Measurements from ENCODE around the gene INPP4B.

Gene INPP4B

GRCh38 chr4:142322996-142323395 is 523.1 kb downstream of the INPP4B start:
- Histone ChIP-seq H3K4me2 (no peak overlapping the region), H3K27me3 (ENCODE audit: insufficient read depth, low read depth) (no peaks in the 10 kb centered on the region), H3K4me3 (IDR thresholded peaks at IDR 0.05; ENCODE audit: insufficient read depth, low read depth, low read length) (no peak overlapping the region), H3K79me2 (ENCODE audit: insufficient read depth, low read depth) (no peaks in the 10 kb centered on the region), H4K20me1 (ENCODE audit: insufficient read depth) (no peaks in the 10 kb centered on the region), H2AFZ (ENCODE audit: low read depth) (no peak overlapping the region), H3K36me3 (ENCODE audit: insufficient read depth) (no peaks in the 10 kb centered on the region), H3K9ac (no peak overlapping the region), H3K4me1 (ENCODE audit: low read depth, poor library complexity, severe bottlenecking) (peaks cover 14% of the 10 kb centered on the region), H3K27ac (no peak overlapping the region)
- no peak for TF ChIP-seq CTCF (conservative IDR thresholded peaks at IDR 0.05; ENCODE audit: low read depth, low read length)

- no peak overlapping the region for H3K9ac ChIP-seq
- no peak for TF ChIP-seq CTCF (conservative IDR thresholded peaks at IDR 0.05; ENCODE audit: low read depth, low read length)
Observed at GRCh38 chr4:142318280-142318679, 527.8 kb downstream of the INPP4B start.

GRCh38 chr4:142316913-142317312 is 529.2 kb downstream of the INPP4B start:
- no peaks in the 10 kb centered on the region for H3K4me1 ChIP-seq (ENCODE audit: low read depth, poor library complexity, severe bottlenecking)
- no peak overlapping the region for H3K4me3 ChIP-seq (IDR thresholded peaks at IDR 0.05; ENCODE audit: insufficient read depth, low read depth, low read length)
- no peaks in the 10 kb centered on the region for H4K20me1 ChIP-seq (ENCODE audit: insufficient read depth)
- H3K4me2 ChIP-seq = no peak overlapping the region
- TF ChIP-seq CTCF (conservative IDR thresholded peaks at IDR 0.05; ENCODE audit: low read depth, low read length) = no peak
- no peak overlapping the region for H2AFZ ChIP-seq (ENCODE audit: low read depth)
- H3K9ac ChIP-seq = no peak overlapping the region
- H3K79me2 ChIP-seq (ENCODE audit: insufficient read depth, low read depth) = no peaks in the 10 kb centered on the region
- no peaks in the 10 kb centered on the region for H3K36me3 ChIP-seq (ENCODE audit: insufficient read depth)
- no peak overlapping the region for H3K27ac ChIP-seq
- H3K27me3 ChIP-seq (ENCODE audit: insufficient read depth, low read depth) = no peaks in the 10 kb centered on the region

More at GRCh38 chr4:142318280-142318679, 527.8 kb downstream of the INPP4B start:
- no peak overlapping the region for H3K27ac ChIP-seq
- no peak overlapping the region for H3K4me2 ChIP-seq
- H2AFZ ChIP-seq (ENCODE audit: low read depth) = no peak overlapping the region
- no peaks in the 10 kb centered on the region for H4K20me1 ChIP-seq (ENCODE audit: insufficient read depth)
- no peak overlapping the region for H3K4me3 ChIP-seq (IDR thresholded peaks at IDR 0.05; ENCODE audit: insufficient read depth, low read depth, low read length)
- H3K36me3 ChIP-seq (ENCODE audit: insufficient read depth) = no peaks in the 10 kb centered on the region
- no peaks in the 10 kb centered on the region for H3K27me3 ChIP-seq (ENCODE audit: insufficient read depth, low read depth)
- no peaks in the 10 kb centered on the region for H3K4me1 ChIP-seq (ENCODE audit: low read depth, poor library complexity, severe bottlenecking)
- no peaks in the 10 kb centered on the region for H3K79me2 ChIP-seq (ENCODE audit: insufficient read depth, low read depth)

GRCh38 chr4:142316025-142316424 is 530.1 kb downstream of the INPP4B start:
- H3K36me3 ChIP-seq (ENCODE audit: insufficient read depth) = no peaks in the 10 kb centered on the region
- H3K9ac ChIP-seq = no peak overlapping the region
- H3K79me2 ChIP-seq (ENCODE audit: insufficient read depth, low read depth) = no peaks in the 10 kb centered on the region
- no peak overlapping the region for H3K27ac ChIP-seq
- H4K20me1 ChIP-seq (ENCODE audit: insufficient read depth) = no peaks in the 10 kb centered on the region
- no peaks in the 10 kb centered on the region for H3K4me1 ChIP-seq (ENCODE audit: low read depth, poor library complexity, severe bottlenecking)
- H3K4me3 ChIP-seq (IDR thresholded peaks at IDR 0.05; ENCODE audit: insufficient read depth, low read depth, low read length) = no peak overlapping the region
- no peaks in the 10 kb centered on the region for H3K27me3 ChIP-seq (ENCODE audit: insufficient read depth, low read depth)
- no peak for TF ChIP-seq CTCF (conservative IDR thresholded peaks at IDR 0.05; ENCODE audit: low read depth, low read length)
- H3K4me2 ChIP-seq = no peak overlapping the region
- no peak overlapping the region for H2AFZ ChIP-seq (ENCODE audit: low read depth)

Data from KMS-11 (cell line).